Measurements from ENCODE around the gene SLC35D1.

SLC35D1 gene

GRCh38 chr1:67018574-67018973, 35.4 kb downstream of the SLC35D1 start:
- H3K27ac ChIP-seq, result no peak overlapping the region
- no peak overlapping the region for H3K4me3 ChIP-seq (IDR thresholded peaks at IDR 0.05; ENCODE audit: insufficient read depth, low read depth, low read length)

DNA sequence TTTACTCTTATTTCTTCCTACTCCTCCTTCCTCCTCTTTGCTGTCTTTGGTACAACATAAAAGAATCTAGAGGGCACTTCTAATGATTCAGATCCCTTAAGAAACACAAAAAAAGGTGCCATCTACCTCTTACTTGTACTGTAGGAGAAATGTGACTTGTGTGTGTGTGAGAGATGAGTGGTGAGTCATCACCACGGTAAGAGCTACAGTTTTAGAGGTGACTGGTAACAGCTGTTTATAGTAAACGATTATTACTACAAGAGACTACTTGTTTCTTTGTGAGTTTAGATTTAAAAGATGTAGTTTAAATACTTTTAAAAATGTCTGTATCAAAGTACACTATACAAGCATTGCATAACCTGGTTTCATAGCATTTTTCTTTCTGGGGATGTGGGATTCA, 40.4 kb downstream of the SLC35D1 start:
- H3K27ac ChIP-seq, result no peak overlapping the region

More at GRCh38 chr1:67018574-67018973, 35.4 kb downstream of the SLC35D1 start:
- no peak for TF ChIP-seq CTCF (conservative IDR thresholded peaks at IDR 0.05; ENCODE audit: low read depth, low read length)
- no peaks in the 10 kb centered on the region for H3K27me3 ChIP-seq (ENCODE audit: insufficient read depth, low read depth)
- H3K9ac ChIP-seq, result no peak overlapping the region
- no peak overlapping the region for H3K4me2 ChIP-seq
- H2AFZ ChIP-seq (ENCODE audit: low read depth), result no peak overlapping the region
- H3K36me3 ChIP-seq (ENCODE audit: insufficient read depth), result no peaks in the 10 kb centered on the region
- no peaks in the 10 kb centered on the region for H3K79me2 ChIP-seq (ENCODE audit: insufficient read depth, low read depth)
- H4K20me1 ChIP-seq (ENCODE audit: insufficient read depth), result no peaks in the 10 kb centered on the region
- peaks cover 13% of the 10 kb centered on the region for H3K4me1 ChIP-seq (ENCODE audit: low read depth, poor library complexity, severe bottlenecking)

GRCh38 chr1:67009792-67010191, 44.2 kb downstream of the SLC35D1 start:
- Histone ChIP-seq H3K27me3 (ENCODE audit: insufficient read depth, low read depth) (no peaks in the 10 kb centered on the region), H2AFZ (ENCODE audit: low read depth) (no peak overlapping the region), H3K4me1 (ENCODE audit: low read depth, poor library complexity, severe bottlenecking) (peaks cover 5% of the 10 kb centered on the region), H3K4me2 (no peak overlapping the region), H3K9ac (no peak overlapping the region), H3K36me3 (ENCODE audit: insufficient read depth) (no peaks in the 10 kb centered on the region), H3K27ac (no peak overlapping the region), H4K20me1 (ENCODE audit: insufficient read depth) (no peaks in the 10 kb centered on the region), H3K79me2 (ENCODE audit: insufficient read depth, low read depth) (no peaks in the 10 kb centered on the region), H3K4me3 (IDR thresholded peaks at IDR 0.05; ENCODE audit: insufficient read depth, low read depth, low read length) (no peak overlapping the region)
- TF ChIP-seq CTCF (conservative IDR thresholded peaks at IDR 0.05; ENCODE audit: low read depth, low read length), result no peak

More for the DNA sequence above, 40.4 kb downstream of the SLC35D1 start:
- Histone ChIP-seq H3K79me2 (ENCODE audit: insufficient read depth, low read depth) (no peaks in the 10 kb centered on the region), H3K27me3 (ENCODE audit: insufficient read depth, low read depth) (no peaks in the 10 kb centered on the region), H3K4me3 (IDR thresholded peaks at IDR 0.05; ENCODE audit: insufficient read depth, low read depth, low read length) (no peak overlapping the region), H2AFZ (ENCODE audit: low read depth) (no peak overlapping the region), H3K36me3 (ENCODE audit: insufficient read depth) (no peaks in the 10 kb centered on the region), H3K9ac (no peak overlapping the region), H4K20me1 (ENCODE audit: insufficient read depth) (no peaks in the 10 kb centered on the region), H3K4me1 (ENCODE audit: low read depth, poor library complexity, severe bottlenecking) (peaks cover 13% of the 10 kb centered on the region), H3K4me2 (no peak overlapping the region)
- no peak for TF ChIP-seq CTCF (conservative IDR thresholded peaks at IDR 0.05; ENCODE audit: low read depth, low read length)

- Histone ChIP-seq H3K4me1 (ENCODE audit: low read depth, poor library complexity, severe bottlenecking) (peaks cover 16% of the 10 kb centered on the region), H3K27ac (no peak overlapping the region), H4K20me1 (ENCODE audit: insufficient read depth) (no peaks in the 10 kb centered on the region), H3K4me2 (no peak overlapping the region), H3K27me3 (ENCODE audit: insufficient read depth, low read depth) (no peaks in the 10 kb centered on the region), H3K79me2 (ENCODE audit: insufficient read depth, low read depth) (no peaks in the 10 kb centered on the region), H3K36me3 (ENCODE audit: insufficient read depth) (no peaks in the 10 kb centered on the region), H3K4me3 (IDR thresholded peaks at IDR 0.05; ENCODE audit: insufficient read depth, low read depth, low read length) (no peak overlapping the region), H2AFZ (ENCODE audit: low read depth) (no peak overlapping the region), H3K9ac (no peak overlapping the region)
- no peak for TF ChIP-seq CTCF (conservative IDR thresholded peaks at IDR 0.05; ENCODE audit: low read depth, low read length)
Measured at GRCh38 chr1:67005068-67005467, 48.9 kb downstream of the SLC35D1 start.
